GM23338 (cell line): ENCODE results near the gene DENND2C. TPM values are rescaled to one million over a fixed set of nuclear protein-coding genes. Genes with fewer than 3 reads are reported as not detected.

Source experiments
- ATAC-seq: fragments of 200-7000 bp; cut with Tn5 transposase; 3 replicates; pipeline ENCODE4 v1.9.1; 2020
- DNase-seq: peaks from one replicate; pipeline ENCODE4 v3.0.0-alpha.2; 2015; ENCODE audit warnings: low spot score
- H2AFZ ChIP-seq: fragments of 200-600 bp; sonication (generic); 2 replicates; pipeline ENCODE4 v1.8.0; 2016; ENCODE audit warnings: antibody characterized with exemption, mild to moderate bottlenecking, moderate library complexity
- H3F3A ChIP-seq: fragments of 200-600 bp; sonication (generic); replicated peaks from 2 replicates; pipeline ENCODE4 v1.8.0; 2017; ENCODE audit warnings: antibody characterized with exemption, mixed run types, low read depth
- H3K27ac ChIP-seq: fragments of 200-600 bp; sonication (generic); 2 replicates; pipeline ENCODE4 v1.6.1; 2016; ENCODE audit warnings: low read depth
- H3K27me3 ChIP-seq: fragments of 200-600 bp; sonication (generic); 2 replicates; pipeline ENCODE4 v1.8.0; 2016; ENCODE audit warnings: mild to moderate bottlenecking, mixed run types, moderate library complexity; ENCODE audit not compliant: insufficient read depth
- H3K36me3 ChIP-seq: fragments of 200-600 bp; sonication (generic); 2 replicates; pipeline ENCODE4 v1.8.0; 2016; ENCODE audit warnings: mild to moderate bottlenecking; ENCODE audit not compliant: insufficient read depth
- H3K4me1 ChIP-seq: fragments of 200-600 bp; sonication (generic); 2 replicates; pipeline ENCODE4 v1.8.0; 2016; ENCODE audit warnings: mild to moderate bottlenecking, moderate library complexity; ENCODE audit not compliant: insufficient read depth
- H3K4me2 ChIP-seq: fragments of 200-600 bp; sonication (generic); 2 replicates; pipeline ENCODE4 v1.7.1; 2017; ENCODE audit warnings: mixed run types
- H3K4me3 ChIP-seq: fragments of 200-600 bp; sonication (generic); 2 replicates; pipeline ENCODE4 v1.6.1; 2016; ENCODE audit warnings: mixed run types
- H3K79me2 ChIP-seq: fragments of 200-600 bp; sonication (generic); replicated peaks from 2 replicates; pipeline ENCODE4 v1.8.0; 2017; ENCODE audit warnings: mild to moderate bottlenecking; ENCODE audit not compliant: insufficient read depth
- H3K9me2 ChIP-seq: fragments of 200-600 bp; sonication (generic); 2 replicates; pipeline ENCODE4 v1.8.0; 2017; ENCODE audit not compliant: insufficient read depth
- H4K20me1 ChIP-seq: fragments of 200-600 bp; sonication (generic); replicated peaks from 2 replicates; pipeline ENCODE4 v1.8.0; 2017; ENCODE audit warnings: mild to moderate bottlenecking; ENCODE audit not compliant: insufficient read depth
- H3K27ac Mint-ChIP-seq: 2 replicates; pipeline ENCODE4 v1.8.0; 2020; ENCODE audit warnings: inconsistent platforms, mild to moderate bottlenecking, moderate library complexity, mixed read lengths
- H3K27me3 Mint-ChIP-seq: 3 replicates; pipeline ENCODE4 v1.8.0; 2022; ENCODE audit warnings: low read depth, mild to moderate bottlenecking, moderate library complexity, mixed read lengths, inconsistent platforms; ENCODE audit not compliant: insufficient read depth, poor library complexity
- H3K36me3 Mint-ChIP-seq: 3 replicates; pipeline ENCODE4 v1.8.0; 2021; ENCODE audit warnings: low read depth, mild to moderate bottlenecking, inconsistent platforms, moderate library complexity, mixed read lengths
- H3K4me1 Mint-ChIP-seq: 3 replicates; pipeline ENCODE4 v1.8.0; 2020; ENCODE audit warnings: mild to moderate bottlenecking, inconsistent platforms, mixed read lengths
- H3K4me3 Mint-ChIP-seq: 3 replicates; pipeline ENCODE4 v1.8.0; 2021; ENCODE audit warnings: moderate library complexity, mild to moderate bottlenecking, inconsistent platforms, mixed read lengths
- H3K9me3 Mint-ChIP-seq: 3 replicates; pipeline ENCODE4 v1.8.0; 2020; ENCODE audit warnings: moderate library complexity, mild to moderate bottlenecking, inconsistent platforms, mixed read lengths
- CREB1 ChIP-seq: fragments of 250-450 bp; sonication (Bioruptor Pico); IDR thresholded peaks from 2 replicates; pipeline ENCODE4 v1.5.0; 2020; ENCODE audit warnings: low read depth, mild to moderate bottlenecking, moderate library complexity
- EZH2phosphoT487 ChIP-seq: fragments of 200-600 bp; sonication (generic); IDR thresholded peaks from one replicate; pipeline ENCODE4 v1.8.1; 2018; ENCODE audit warnings: antibody characterized with exemption; ENCODE audit not compliant: unreplicated experiment
- JUNB ChIP-seq: IDR thresholded peaks from one replicate; pipeline ENCODE4 v1.6.1; 2016; ENCODE audit warnings: antibody characterized with exemption; ENCODE audit not compliant: unreplicated experiment
- NANOG ChIP-seq: IDR thresholded peaks from 2 replicates; pipeline ENCODE4 v1.6.1; 2016; ENCODE audit warnings: antibody characterized with exemption, borderline replicate concordance
- STAT1 ChIP-seq: IDR thresholded peaks from one replicate; pipeline ENCODE4 v1.6.1; 2016; ENCODE audit warnings: antibody characterized with exemption; ENCODE audit not compliant: unreplicated experiment
- ZNF114 ChIP-seq: fragments of 250-450 bp; sonication (Bioruptor Pico); IDR thresholded peaks from 2 replicates; pipeline ENCODE4 v1.5.0; 2020; ENCODE audit warnings: mild to moderate bottlenecking, moderate library complexity
- ZNF331 ChIP-seq: fragments of 250-450 bp; sonication (Bioruptor Pico); IDR thresholded peaks from 2 replicates; pipeline ENCODE4 v1.5.0; 2020; ENCODE audit warnings: low read depth, mild to moderate bottlenecking, moderate library complexity
- polyA plus RNA-seq: library from polyadenylated mRNA; unstranded; fragments of >200 nt; fragmentation: Nextera tagmentation; extraction: Ambion mirVana; gene quantifications from 2 replicates; pipeline ENCODE4 v1.2.1, GENCODE V29; 2016
- total RNA-seq: library from RNA; depleted of rRNA; stranded (reverse); fragments of >200 nt; shearing (Covaris generic); gene quantifications from 2 replicates; pipeline ENCODE4 v1.2.3, GENCODE V29; 2014
- TF ChIP-seq, protein P1 (sequence below), 2 experiments: fragments of 200-600 bp in 1 of 2; sonication (generic) in 1 of 2; conservative IDR thresholded peaks; 2 replicates each; pipeline versions ENCODE4 v1.5.1 to v1.6.1; 2016 to 2017; ENCODE audit warnings: antibody characterized with exemption in 2 of 2, low read depth in 2 of 2, mild to moderate bottlenecking in 2 of 2, moderate library complexity in 1 of 2
- TF ChIP-seq, protein P2 (sequence below): IDR thresholded peaks from 2 replicates; pipeline ENCODE4 v1.6.1; 2016; ENCODE audit warnings: antibody characterized with exemption

Gene DENND2C
- total and polyA plus RNA-seq, 2 experiments from 2014 or later, result 4.1 to 7.0 TPM

DNA sequence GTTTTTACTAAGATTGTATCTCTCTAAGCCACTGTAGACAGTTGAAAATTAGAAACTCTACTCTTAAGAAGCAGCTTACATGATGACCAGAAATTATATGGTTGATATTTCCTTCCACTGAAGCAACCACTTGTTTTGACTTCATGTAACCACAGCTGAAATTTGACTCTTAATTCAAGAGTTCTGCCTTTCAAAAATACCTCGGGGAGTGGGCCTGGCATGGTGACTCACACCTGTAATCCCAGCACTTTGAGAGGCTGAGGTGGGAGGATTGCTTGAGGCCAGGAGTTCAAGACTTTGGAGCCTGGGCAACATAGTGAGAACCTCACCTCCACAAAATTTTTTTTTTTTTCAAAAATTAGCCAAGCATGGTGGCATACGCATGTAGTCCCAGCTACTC is 21.2 kb upstream of the DENND2C start:
- Histone ChIP-seq H3F3A (no peaks in the 10 kb centered on the region), H3K36me3 (no peaks in the 10 kb centered on the region), H3K4me1 (no peaks in the 10 kb centered on the region), H4K20me1 (0 out of 2 replicates have a peak, but pooled peaks cover 3% of the 10 kb centered on the region), H3K4me2 (no peak overlapping the region), H3K27ac (no peak overlapping the region), H3K27me3 (no peaks in the 10 kb centered on the region), H2AFZ (no peak overlapping the region), H3K9me2 (no peaks in the 10 kb centered on the region), H3K4me3 (no peak overlapping the region), H3K79me2 (no peaks in the 10 kb centered on the region)
- no peaks in the 10 kb centered on the region for H3K9me3 Mint-ChIP-seq
- H3K27me3 Mint-ChIP-seq, result peaks cover 3% of the 10 kb centered on the region
- DNase-seq (no peak), ATAC-seq (no peak)
- no peak overlapping the region for H3K27ac Mint-ChIP-seq
- no peaks in the 10 kb centered on the region for H3K36me3 Mint-ChIP-seq
- no peak overlapping the region for H3K4me3 Mint-ChIP-seq
- TF ChIP-seq ZNF114 (no peak), JUNB (no peak), CREB1 (CRISPR knock-in tag) (no peak), STAT1 (no peak)
- TF ChIP-seq, protein P1, sequence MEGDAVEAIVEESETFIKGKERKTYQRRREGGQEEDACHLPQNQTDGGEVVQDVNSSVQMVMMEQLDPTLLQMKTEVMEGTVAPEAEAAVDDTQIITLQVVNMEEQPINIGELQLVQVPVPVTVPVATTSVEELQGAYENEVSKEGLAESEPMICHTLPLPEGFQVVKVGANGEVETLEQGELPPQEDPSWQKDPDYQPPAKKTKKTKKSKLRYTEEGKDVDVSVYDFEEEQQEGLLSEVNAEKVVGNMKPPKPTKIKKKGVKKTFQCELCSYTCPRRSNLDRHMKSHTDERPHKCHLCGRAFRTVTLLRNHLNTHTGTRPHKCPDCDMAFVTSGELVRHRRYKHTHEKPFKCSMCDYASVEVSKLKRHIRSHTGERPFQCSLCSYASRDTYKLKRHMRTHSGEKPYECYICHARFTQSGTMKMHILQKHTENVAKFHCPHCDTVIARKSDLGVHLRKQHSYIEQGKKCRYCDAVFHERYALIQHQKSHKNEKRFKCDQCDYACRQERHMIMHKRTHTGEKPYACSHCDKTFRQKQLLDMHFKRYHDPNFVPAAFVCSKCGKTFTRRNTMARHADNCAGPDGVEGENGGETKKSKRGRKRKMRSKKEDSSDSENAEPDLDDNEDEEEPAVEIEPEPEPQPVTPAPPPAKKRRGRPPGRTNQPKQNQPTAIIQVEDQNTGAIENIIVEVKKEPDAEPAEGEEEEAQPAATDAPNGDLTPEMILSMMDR (conservative IDR thresholded peaks at IDR 0.05; ENCODE audit: low read depth in 2 of 2), result no peak
- TF ChIP-seq, protein P2, sequence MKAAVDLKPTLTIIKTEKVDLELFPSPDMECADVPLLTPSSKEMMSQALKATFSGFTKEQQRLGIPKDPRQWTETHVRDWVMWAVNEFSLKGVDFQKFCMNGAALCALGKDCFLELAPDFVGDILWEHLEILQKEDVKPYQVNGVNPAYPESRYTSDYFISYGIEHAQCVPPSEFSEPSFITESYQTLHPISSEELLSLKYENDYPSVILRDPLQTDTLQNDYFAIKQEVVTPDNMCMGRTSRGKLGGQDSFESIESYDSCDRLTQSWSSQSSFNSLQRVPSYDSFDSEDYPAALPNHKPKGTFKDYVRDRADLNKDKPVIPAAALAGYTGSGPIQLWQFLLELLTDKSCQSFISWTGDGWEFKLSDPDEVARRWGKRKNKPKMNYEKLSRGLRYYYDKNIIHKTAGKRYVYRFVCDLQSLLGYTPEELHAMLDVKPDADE, result no peak
- no peaks in the 10 kb centered on the region for H3K4me1 Mint-ChIP-seq

DNA sequence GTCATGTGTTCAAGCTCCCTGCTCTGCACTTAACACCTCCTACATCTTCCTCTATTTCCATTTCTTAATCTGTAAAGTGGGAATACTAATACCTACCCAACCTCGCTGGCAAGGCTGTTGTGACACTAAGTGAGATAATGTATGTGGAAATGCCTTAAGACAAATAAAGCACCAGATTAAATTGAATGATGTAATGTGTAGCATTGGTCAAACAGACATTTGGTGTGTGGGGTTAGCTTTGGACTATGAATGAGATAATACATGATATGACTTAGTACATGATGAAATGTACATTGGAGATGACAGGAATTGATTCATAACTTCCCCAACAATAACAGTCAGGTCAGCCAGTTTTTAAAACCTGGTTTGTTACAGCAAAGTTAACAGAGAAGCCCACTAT is 20.3 kb upstream of the DENND2C start:
- Histone ChIP-seq H4K20me1 (0 out of 2 replicates have a peak, but pooled peaks cover 3% of the 10 kb centered on the region), H3K9me2 (no peaks in the 10 kb centered on the region), H3F3A (no peaks in the 10 kb centered on the region), H3K27ac (no peak overlapping the region), H3K27me3 (no peaks in the 10 kb centered on the region), H3K4me1 (no peaks in the 10 kb centered on the region), H3K4me2 (no peak overlapping the region), H3K79me2 (no peaks in the 10 kb centered on the region), H3K36me3 (no peaks in the 10 kb centered on the region), H3K4me3 (no peak overlapping the region), H2AFZ (no peak overlapping the region)
- H3K27me3 Mint-ChIP-seq, result peaks cover 3% of the 10 kb centered on the region
- DNase-seq (no peak), ATAC-seq (no peak)
- H3K4me1 Mint-ChIP-seq, result no peaks in the 10 kb centered on the region
- no peaks in the 10 kb centered on the region for H3K36me3 Mint-ChIP-seq
- H3K9me3 Mint-ChIP-seq, result no peaks in the 10 kb centered on the region
- no peak overlapping the region for H3K27ac Mint-ChIP-seq
- H3K4me3 Mint-ChIP-seq, result no peak overlapping the region
- TF ChIP-seq EZH2phosphoT487 (no peak), ZNF331 (CRISPR knock-in tag) (no peak), NANOG (no peak)

DNA sequence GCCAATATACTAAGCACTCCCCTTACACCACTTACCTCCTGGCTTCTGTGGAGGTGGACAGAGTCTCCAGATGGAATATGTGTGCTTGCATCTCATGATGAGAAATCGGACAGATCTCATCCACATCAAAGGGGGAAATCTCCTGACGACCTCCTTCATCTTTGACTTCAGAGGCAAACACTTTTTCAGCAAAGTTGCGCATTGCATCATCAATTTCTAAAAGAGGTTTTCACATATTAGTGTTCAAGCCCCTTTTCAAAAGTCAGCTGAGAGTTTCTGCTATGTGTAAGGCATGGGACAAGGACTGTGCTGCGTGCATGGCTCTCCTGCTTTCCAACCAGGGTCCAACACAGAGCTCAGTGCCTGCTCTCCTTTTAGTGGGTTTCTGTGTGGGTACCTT is 18.7 kb upstream of the DENND2C start:
- Histone ChIP-seq H3K4me3 (no peak overlapping the region), H4K20me1 (0 out of 2 replicates have a peak, but pooled peaks cover 3% of the 10 kb centered on the region), H3K79me2 (no peaks in the 10 kb centered on the region), H3K27ac (no peak overlapping the region), H3K9me2 (no peaks in the 10 kb centered on the region), H3F3A (no peaks in the 10 kb centered on the region), H3K36me3 (no peaks in the 10 kb centered on the region), H2AFZ (no peak overlapping the region), H3K4me2 (no peak overlapping the region), H3K4me1 (no peaks in the 10 kb centered on the region), H3K27me3 (no peaks in the 10 kb centered on the region)
- Mint-ChIP-seq H3K27ac (no peak overlapping the region), H3K9me3 (no peaks in the 10 kb centered on the region), H3K4me1 (no peaks in the 10 kb centered on the region), H3K27me3 (peaks cover 3% of the 10 kb centered on the region), H3K4me3 (no peak overlapping the region), H3K36me3 (no peaks in the 10 kb centered on the region)
- no peak for DNase-seq
- no peak for ATAC-seq
- no peak for TF ChIP-seq NANOG
